Epithelial cell of prostate (primary cell): ENCODE results near the gene DNMT3B.
A peak's percentile ranks its signal among the peaks of the same experiment; 100 is the strongest.

Source experiments
- DNase-seq: peaks from one replicate; pipeline ENCODE4 v3.0.0-alpha.2; 2011; ENCODE audit warnings: low read depth, low spot score
- H3K27ac ChIP-seq: fragments of 450-650 bp; 2 replicates; pipeline ENCODE4 v1.5.1; 2017; ENCODE audit warnings: mild to moderate bottlenecking

DNMT3B gene

DNA sequence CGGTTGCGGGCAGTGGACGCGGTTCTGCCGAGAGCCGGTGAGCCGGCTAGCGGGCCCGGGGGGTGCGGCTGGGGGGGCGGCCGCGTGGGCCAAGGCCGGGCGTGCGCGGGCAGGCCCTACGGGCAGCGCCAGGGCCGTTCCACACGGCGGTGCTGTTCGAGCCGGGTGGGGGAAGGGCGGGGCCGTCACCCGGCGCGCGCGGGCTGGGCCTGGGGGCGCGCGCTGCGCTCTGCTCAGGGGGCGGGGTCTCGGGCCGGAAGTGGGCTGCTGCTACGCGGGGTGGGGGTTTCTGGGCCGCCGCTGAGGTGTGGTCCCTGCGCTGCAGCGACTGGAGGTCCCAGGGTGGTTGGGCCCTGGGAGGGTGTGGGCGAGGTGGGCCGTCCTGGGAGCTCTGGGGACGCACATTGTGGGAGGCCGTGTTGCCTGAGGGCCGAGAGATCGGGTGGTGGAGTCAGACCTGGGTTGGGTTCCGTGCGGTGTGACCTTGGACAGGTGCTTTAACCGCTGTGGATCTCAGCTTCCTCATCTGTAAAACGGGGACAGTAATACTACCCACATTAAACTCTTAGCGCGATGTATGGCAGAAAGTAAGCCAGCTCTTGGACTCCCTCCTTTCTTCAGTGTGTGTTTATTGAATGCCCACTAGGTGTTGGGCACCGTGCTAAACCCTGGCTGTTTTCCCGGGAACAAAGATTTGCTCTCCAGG is 58.0 kb downstream of the DNMT3B start:
- no peak for DNase-seq

DNA sequence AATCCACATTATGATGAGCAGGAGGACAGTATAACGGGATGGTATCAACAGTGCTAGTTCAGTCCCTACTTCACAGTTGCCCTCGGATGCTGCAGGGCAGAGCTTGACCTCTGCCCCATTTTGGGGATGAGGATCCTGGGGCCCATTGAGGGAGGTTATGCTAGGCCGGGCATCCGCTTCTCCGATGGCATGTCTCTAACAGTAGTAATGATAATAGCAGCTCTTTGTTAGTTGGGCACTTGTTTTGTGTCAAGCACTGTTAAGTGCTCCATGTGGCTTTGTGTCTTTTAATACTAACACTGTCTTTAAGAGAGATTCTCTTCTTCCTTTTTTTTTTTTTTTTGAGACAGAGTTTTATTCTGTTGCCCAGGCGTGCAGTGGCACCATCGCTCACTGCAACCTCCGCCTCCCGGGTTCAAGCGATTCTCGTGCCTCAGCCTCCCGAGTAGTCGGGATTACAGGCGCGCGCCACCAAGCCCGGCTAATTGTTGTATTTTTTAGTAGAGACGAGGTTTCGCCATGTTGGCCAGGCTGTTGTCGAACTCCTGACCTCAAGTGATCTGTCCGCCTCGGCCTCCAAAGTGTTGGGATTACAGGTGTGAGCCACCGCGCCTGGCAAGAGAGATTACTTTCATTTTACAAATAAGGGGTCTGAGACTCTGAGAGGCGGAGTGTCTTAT is 58.7 kb downstream of the DNMT3B start:
- H3K27ac ChIP-seq = peak overlapping the region; percentile 73
- DNase-seq = no peak

More for the DNA sequence above, 58.0 kb downstream of the DNMT3B start:
- peak overlapping the region; percentile 73 for H3K27ac ChIP-seq

DNA sequence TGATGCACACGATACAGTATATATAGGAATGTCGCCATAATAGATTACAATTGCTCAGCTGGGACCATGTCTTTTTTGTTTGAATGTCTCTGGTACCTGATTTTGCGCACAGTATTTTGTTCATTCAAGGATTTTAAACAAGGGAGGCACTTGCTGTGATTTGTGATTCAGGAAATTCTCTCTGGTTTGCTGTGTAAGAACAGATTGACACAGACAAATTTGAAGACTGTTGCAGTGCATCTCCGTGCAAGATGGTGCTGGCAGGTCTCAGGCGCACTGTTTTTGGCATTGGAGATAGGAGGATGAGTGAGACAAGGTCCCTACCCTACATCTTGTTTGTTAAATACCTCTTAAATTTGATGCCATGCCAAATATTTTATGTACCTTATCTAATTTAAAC is 60.0 kb downstream of the DNMT3B start:
- DNase-seq = no peak
- peak overlapping the region; percentile 37 for H3K27ac ChIP-seq

DNA sequence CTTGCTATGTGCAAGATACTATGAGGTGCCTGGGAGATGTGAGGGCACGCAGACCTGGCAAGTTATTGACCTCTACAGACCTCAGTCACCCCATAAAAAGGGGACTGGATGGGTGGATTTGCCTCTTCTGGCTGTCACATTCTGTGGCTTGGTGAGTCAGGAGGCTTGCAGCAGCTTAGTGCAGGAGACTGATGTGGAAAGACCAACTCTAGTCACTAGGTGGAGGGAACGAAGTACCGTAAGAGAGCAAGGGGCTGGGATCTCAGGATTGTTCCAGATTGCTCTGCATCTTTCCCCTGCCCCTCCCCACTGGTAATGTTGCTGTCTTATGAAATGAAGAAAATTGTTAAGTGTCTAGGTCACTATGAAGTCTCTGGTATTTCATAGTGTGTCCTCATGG is 60.9 kb downstream of the DNMT3B start:
- H3K27ac ChIP-seq = peak overlapping the region; percentile 37
- no peak for DNase-seq

DNA sequence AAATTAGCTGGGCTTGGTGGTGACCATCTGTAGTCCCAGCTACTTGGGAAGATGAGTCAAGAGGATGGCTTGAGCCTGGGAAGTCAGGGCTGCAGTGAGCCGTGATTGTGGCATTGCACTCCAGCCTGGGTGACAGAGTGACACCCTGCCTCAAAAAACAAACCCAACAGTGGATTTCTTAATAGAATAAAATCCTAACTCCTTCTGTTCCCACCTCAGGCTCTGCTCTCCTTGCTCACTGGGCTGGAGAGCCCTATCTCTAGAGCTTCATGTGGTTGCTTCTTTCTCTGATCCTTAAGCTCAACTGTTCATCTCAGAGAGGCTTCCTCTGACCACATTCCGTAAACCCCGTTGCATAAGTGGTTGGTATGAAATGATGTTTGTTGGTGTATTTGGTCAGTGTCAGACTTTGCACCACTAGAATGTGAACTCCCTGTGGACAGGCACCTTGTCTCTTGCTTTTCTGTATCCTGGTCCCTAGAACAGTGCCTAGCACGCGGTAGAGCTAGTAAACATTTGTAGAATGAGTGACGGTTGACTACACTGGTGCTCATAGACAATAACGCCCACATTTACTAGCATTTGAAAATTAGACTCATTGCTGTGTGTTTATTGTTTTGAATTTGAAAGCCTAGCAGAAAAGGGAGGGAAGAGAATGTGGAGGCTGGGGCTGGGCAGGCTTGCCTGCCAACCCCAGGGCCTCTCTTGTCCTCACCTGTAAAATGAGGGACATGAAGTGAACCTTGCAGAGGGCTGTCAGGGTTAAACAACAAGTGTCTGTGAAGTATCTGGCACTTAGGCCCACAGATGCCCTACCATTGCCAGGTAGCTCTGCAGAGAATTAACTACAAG is 61.8 kb downstream of the DNMT3B start:
- H3K27ac ChIP-seq = peak overlapping the region; percentile 37
- no peak for DNase-seq

DNA sequence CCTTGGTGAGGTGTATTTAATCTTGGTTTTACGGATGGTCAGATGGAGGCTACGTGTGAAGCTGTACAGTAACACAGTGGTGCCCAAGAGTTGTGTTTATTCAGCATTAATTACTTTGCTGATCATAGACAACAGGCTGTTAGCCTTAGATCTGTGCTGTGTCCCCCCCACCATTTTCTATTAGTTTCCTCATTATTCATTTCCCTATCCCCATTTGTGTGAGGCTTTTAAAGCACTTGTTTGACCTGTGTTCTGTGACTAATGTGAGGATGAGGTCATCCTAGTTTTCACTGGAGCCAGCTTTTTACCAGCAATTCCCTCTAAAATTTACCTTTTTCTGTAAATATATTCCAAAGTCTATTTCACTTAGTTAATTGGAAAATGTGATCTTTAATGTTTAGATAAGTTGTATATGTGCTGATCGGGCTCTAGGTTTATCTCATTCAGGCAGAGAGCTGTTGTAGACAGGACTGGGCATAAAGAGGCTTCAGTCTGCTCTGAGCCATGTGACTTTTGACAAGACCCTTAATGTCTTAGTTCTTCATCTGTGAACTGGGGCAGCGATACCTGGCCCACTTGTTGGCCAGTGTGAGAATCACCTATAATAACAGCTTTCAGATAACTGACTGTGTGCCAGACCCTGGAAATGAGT is 66.0 kb downstream of the DNMT3B start:
- no peak for DNase-seq
- H3K27ac ChIP-seq = no peak overlapping the region

DNA sequence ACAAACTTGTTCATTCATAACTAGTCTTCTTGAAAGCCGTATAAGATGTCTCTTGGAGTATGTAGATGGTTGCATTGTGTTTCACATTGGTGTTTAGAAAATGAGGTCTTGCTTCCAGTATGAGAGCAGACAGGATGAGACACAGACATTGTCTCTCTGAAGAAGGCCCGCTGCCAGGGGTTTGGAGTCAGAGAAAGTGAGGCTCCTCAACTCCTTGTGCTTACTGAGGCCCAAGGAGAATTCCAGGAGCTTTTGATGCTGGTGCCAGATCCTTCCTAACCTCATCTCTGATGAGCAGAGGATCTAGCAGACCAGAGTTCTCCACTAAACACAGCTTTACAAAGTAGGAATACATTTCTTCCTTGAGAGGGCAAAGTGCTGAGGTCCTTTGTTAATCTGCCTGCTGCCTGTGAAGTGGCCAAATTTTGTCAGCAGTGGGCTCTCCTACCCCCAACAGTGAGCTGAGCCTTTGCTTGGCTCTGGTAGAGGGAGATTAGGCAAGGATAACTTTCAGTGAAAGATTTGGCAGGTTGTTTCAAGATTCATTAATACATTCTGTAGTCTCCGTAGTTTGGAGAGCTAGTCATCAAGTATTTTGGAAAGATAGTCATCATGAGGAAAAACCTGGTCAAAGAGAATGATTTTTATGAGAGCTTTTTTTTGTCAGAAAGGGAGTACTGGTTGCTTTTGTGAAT is 67.3 kb downstream of the DNMT3B start:
- DNase-seq = no peak
- H3K27ac ChIP-seq = no peak overlapping the region

DNA sequence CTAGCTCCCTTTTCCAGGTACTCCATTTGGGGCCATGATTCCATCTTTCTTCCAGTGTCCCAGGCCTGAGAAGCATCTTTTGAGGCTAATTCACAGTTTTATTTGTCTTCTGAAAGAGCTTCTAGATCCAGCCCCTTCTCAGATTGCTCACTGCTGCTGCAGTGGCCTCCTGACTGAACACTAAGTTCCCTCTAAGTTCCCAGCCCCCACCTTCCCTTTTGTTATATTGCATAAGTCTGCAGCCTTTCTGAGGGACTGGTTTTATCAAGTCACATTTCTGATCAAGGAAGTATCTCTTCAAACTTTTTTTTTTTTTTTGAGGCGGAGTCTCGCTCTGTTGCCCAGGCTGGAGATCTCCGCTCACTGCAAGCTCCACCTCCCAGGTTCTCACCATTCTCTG is 68.3 kb downstream of the DNMT3B start:
- no peak overlapping the region for H3K27ac ChIP-seq
- DNase-seq = no peak

DNA sequence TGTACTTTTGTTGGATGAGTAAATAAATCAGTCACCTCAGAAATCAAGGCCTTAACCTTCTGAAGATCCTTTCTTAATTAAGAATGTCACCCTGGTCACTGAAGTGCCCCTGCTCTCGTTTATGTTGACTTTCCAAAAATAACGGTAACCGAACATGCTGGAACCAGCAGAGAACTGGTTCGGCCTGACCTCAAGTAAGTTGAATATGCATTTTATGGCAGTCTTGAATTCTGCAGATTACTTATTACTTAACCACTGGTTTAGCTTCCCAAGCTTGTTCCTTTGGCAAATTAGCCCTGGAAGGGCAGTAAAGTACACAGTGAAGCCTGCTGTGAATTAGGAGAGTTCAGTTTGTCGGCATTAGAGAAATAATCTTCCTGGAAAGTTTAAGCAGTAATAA is 69.8 kb downstream of the DNMT3B start:
- DNase-seq = no peak
- no peak overlapping the region for H3K27ac ChIP-seq

DNA sequence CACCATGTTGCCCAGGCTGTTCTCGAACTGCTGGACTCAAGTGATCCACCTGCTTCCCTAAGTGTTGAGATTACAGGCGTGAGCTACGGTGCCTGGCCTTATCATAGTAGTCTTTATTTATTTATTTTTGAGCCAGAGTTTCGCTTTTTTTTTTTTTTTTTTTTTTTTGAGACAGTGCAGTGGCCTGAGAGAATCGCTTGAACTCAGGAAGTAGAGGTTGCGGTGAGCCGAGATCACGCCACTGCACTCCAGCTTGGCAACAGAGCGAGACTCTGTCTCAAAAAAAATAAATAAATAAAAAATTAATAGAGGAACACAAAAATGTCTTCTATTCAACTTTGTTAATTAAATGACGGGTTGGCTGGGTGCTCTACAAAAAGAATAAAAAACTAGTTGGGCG is 70.5 kb downstream of the DNMT3B start:
- DNase-seq = no peak
- no peak overlapping the region for H3K27ac ChIP-seq

DNA sequence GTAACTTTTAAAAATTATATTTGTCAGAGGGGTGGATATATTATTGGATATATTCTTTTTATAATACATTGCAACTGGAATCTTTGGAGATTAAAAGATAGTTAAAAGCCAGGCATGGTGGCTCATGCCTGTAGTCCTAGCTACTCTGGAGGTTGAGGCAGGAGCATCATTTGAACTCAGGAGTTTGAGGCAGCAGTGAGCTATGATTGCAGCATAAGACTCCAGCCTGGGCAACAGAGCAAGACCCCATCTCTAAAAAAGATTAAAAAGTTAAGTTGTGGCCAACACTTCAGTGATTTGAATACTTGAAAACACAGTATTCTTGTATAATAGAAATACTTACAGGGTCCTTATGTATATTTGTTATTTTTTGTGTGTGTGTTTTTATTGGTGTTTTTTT is 72.8 kb downstream of the DNMT3B start:
- DNase-seq = no peak
- H3K27ac ChIP-seq = no peak overlapping the region

DNA sequence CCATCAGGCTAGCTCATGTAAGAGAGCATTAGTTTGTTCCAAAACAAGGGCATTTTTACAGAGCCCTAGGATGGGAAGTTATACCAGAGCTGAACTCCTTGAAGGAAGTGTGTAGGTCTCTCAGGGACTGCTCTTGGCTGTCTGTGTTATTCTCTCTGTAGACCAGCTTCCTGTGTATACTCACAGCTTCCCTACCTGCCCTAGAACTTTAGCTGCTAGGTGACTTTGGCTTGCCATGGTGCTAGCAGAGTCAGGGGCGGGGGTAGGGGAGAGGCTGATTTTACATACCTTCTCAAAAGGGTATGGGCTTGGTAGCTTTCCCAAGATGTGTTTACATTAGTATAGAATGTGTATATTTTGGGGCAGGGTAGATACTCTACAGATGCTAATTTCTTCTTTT is 75.0 kb downstream of the DNMT3B start:
- H3K27ac ChIP-seq = no peak overlapping the region
- no peak for DNase-seq

DNA sequence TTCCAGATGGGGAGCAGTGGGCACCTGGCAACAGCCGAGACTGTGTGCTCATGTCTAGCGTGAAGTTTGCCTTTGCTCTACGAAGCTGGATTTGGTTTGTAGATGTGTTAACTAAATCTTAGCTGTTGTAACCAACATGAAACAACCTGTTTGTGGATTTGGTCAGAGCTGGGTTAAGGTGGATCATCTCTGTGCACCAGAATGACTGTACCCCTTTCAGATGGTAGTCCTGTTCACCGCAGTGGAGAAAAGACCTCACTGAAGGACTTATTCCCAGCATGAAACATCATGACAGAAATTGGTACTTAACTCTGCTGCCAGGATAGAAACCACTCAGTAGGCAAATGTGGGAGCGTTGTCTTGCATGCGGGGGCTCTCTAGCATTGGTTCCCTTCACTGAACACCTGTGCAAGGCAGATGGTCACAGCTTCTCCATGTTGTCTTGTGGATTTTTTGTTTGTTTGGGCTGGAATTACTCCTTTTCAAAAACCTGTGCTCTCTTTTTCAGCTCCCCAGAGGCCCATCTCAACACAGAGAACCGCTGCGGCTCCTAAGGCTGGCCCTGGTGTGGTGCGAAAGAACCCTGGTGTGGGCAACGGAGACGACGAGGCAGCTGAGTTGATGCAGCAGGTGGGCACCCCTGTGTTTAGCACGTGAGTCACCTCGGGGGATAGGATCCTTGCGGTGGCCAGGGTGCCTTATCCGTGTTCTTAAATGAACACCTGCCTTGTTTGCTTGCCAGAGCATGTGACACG is 77.2 kb downstream of the DNMT3B start:
- DNase-seq = no peak
- no peak overlapping the region for H3K27ac ChIP-seq

DNA sequence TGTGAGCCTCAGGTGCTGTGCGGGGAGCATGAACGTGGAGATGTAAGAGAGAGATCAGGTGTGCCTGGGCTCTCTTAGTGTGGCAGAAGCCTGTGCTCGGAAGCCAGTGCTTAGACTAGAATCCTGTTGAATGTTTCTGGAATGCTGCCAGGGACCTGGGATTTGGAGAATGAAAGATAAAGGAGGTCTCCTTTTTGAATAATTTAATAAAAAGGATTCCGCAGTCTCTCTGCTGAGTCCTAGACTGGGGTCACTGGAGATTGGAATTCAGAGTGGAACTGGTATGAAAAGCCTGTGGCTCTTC is 77.7 kb downstream of the DNMT3B start:
- H3K27ac ChIP-seq = no peak overlapping the region
- DNase-seq = no peak

DNA sequence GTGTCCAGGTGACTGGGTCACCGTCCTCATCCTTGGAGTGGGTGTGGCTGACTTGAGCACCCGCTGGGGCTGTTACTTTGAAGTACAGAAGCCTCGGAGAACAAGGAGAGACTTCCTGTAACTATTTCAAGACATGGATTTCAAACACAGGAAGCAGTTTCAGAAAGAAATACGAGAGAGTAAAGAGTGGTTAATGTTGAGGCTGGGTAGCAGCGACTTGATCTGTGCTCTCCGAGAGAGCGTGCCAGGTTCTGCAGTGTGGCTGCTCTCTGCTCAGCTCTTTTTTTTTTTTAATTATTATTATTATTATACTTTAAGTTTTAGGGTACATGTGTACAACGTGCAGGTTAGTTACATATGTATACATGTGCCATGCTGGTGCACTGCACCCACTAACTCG is 79.0 kb downstream of the DNMT3B start:
- DNase-seq = no peak
- H3K27ac ChIP-seq = no peak overlapping the region

DNA sequence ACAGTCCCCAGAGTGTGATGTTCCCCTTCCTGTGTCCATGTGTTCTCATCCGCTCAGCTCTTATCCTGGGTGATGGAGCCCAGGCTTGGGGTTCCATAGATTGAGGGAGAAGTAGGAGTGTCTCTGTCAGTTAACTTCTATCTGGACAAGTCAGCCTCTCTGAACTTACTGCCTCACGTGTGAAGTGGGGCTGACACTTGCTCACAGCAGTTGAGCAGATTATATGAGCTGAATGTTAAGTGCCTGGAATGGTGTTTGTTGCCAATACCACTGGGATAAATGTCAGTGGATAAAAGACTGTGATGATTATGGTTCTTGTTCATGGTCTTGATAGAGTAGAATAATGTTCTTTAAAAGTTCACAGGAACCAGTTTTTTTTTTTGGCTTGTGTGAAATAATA is 79.4 kb downstream of the DNMT3B start:
- DNase-seq = no peak
- H3K27ac ChIP-seq = no peak overlapping the region

DNA sequence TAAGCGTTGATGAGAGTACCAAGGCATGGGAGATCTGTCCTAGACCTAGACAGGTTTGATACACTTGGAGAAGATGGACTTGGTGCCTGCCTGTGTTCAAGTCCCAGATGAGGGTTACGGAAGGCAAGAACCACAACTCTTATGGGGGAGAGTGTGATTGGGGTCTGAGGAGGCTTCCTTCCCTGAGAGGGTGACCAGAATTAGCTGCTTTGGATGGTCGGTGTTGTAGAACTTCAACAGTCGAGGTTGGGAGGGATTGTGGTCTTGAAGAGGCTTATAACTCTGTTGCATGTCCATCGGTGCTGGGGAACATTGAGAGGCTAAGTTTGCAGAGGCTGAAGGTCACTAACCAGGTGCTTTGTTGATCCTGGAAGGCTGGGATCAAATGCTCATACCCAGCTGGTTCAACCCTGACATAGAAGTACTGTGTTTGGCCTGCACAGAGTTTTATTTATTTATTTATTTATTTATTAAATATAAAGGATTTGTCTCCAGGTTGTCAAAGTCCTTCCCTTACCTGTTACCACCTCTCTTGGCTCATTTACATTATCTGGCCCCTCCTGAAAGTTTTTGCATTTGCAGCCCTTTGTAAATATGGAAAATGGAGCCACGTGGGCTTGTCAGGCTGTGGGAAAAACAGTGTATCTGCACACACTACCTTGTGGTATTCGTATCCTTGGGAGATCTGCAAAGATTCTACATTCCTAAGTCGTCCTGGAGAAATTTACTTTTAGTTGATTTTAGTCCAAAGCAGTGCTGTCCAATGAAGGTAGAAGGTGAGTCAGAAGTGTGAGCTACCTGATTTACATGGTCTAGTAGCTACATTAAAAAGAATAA is 80.7 kb downstream of the DNMT3B start:
- no peak overlapping the region for H3K27ac ChIP-seq
- DNase-seq = no peak

DNA sequence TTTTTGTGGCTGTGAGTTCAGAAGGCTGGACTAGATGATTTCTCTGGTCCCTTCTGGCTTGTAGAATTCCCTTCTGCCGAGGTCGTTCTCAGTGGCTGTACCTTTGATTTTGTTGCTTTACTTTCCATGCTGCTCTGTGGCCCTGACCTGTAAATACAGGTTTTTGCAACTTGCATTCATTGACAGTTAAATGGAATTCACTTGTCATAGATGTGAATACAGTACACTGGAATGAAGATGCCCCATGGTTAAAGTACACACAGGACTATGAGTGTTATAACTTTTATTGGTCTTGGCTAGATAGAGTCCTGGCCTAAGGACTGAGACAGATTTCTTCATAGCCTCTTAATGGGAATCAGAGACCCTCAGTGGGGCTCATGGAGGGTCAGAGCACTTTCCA is 83.6 kb downstream of the DNMT3B start:
- peak; percentile 29 for DNase-seq

DNA sequence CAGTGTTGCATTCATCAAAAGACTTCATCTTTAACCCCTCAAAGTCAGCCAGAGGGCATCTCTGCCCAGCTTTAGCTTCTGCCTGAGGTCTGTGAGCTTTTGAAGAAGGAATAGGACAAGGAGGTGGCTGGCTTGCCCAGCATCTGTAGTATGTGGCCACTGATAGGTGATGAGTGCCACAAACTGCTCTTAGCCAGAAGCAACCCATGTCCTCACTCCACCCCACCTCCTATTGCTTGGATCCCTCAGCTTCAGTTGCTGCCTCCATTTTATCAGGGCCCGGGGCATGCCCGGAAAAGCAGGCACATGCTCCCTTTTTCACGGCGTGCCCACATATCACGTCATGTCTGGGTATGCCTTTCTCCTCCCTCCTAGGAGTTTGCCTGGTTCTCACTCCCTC is 84.7 kb downstream of the DNMT3B start:
- DNase-seq = no peak
- H3K27ac ChIP-seq = peak overlapping the region; percentile 9

More for the DNA sequence above, 83.6 kb downstream of the DNMT3B start:
- H3K27ac ChIP-seq = no peak overlapping the region
